Stimulated activated naive CD4-positive, alpha-beta T cell (primary cell): ENCODE results near the gene TNFRSF25.
"Not testable (repeated sequence)": the region's sequence is repeated elsewhere in the genome, so short reads cannot be mapped to it uniquely, and the experiment has no call there.

Experiments
- DNase-seq, 6 experiments: peaks; one replicate each; lab custom pipeline; 2025; lab: John Stamatoyannopoulos, UW

The TNFRSF25 gene

DNA sequence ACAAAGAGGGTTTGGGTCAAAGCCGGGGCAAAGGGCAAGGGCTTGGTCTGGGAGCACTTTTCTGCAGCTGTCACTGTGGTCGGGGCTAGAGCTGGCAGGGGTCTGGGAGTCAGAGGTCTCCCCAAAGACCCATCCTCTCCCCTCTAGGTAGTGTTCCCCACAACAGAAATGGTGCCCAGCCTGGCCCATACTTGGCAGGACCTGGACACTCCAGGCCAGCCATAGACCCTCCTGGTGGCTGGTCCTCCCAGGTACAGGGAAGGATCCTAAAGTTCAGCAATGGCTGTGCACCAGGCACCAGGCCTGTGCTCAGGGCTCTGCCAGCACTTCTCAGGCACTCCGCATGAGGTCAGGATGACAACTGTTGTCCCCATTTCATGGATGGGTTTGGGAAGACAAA lies 30.4 kb downstream of the TNFRSF25 start:
- DNase-seq, result no peak

DNA sequence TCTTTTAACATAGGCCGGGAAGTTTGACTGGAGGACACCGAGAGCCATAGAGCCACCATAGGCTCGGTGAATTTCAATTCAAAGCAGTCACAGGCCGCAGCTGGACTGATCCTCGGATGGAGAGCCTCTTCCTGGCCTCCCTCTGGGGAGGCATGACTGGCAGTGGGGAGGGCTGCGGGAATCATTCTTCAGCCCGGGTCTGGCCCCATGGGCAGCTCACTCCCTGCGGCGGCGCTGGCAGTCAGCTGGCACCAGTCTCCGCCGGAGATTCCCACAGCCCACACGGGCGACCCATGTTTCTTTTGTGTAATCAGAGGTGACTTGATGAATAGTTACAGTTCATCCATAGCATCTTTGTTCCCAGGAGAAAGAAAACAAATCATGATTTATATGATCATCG lies 30.8 kb downstream of the TNFRSF25 start:
- DNase-seq, result no peak

DNA sequence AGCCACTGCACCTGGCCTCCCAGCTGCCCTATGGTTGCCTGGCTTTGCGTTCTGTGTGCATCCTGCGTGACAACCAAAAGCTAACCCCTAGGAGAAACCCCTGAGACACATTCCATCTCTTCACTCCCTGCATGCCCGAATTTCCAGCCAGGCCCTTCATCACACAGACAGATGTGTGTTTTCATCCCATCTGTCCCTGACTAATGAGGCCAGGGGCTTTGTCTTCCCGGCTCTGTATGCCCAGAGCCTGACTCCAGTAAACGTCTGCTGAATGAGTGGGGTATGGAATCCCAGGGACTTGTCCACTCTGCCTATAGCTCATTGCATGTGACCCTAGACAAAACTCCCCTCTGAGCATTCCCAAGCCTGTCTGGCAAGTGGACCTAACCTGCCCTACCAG lies 31.8 kb downstream of the TNFRSF25 start:
- no peak for DNase-seq

DNA sequence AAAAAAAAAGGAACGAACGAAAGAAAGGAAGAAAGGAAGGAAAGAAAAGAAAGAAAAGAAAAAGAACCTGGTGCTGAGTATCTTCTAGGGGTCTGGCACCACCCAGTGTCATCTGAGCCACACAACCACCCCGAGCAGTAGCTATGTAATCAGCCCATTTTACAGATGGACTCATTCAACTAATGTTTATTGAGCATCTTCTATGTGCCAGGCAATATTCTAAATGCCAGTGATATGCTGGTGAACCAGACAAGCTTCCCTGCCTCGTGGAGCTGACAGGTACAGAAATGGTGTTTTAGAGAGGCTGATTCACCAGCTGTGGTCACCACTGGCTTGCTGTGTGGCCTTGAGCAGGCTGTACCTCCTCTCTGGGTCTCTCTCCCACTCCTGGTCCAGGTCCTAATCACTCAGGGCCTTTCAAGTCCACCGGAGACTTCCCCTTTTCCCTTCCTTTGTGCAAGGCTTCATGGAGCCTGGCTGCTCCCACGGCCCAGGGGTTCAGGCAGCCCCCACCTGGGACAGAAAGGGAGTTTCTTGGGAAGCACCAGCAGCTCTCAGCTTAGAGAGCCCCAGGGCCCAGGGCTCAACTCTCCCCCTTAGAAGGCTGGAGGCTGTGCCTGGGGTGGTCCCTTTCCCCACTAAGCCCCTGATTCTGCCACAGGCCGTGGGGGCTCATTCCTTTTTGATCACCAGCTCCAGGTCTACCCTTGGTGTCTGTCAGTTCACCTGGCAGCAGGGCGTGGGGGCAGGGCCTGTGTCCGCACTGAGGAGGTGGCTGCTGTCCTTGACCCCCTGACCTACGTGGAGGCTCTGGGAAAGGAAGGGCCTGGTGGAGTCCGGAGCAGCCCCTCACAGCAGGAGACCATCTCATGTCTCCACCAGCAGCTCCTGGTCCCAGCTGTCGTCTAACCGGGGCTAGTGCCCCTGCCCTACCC lies 34.1 kb downstream of the TNFRSF25 start:
- DNase-seq, result not testable (repeated sequence)

DNA sequence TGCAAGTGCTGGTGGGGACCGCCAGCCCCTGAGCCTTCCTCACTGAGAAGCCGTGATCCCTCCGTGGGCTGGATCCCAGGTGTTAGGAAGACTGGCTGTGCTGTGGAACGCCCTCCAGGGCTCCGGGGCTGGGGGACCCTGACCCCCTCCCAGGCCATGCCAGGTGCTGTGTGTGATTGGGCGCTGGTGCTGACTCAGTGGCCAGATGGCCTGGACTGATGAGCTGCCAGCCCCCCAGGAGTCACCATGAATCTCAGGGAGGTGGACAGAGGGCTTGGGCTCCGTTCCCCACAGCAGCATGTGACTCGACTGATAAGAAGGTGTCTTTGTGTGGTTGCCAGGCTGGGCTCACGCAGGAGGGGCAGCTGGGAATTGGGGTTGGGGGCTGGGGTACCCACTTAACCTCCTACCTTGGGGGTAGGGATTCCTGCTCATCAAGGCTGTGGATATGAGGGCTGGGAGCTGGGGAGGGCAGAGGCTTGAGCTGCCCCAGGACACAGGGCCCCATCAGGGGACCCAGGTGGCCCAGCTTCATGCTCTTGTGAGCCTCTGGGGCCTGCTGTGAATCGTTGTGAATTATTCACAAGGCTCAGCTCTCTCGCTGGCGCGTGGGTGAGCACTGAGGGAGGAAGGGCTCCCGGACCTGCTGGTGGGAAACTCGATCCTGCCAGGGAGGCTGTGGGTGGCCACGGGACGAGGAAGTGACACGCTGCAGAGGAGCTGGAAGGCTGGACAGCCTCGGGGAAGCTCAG lies 36.1 kb downstream of the TNFRSF25 start:
- DNase-seq, result not testable (repeated sequence)

DNA sequence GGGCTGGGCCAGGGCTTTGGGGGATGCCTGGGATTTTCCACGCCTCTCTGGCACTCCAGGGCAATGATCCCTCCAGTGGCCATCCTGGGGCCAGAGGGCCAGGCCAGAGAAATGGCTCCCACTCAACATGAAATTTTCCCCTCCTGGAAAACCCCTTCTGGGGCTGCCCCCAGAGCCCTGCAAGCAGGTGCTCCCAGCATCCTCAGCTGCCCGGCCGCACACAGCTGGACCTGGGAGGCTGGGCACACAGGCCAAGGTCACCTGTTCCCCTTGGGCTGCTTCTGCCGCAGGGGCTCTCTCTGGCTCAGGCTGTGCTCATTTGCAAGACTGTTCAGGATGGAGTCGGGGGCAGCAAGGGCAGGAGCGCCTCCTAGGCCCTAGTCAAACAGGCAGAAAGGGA lies 37.5 kb downstream of the TNFRSF25 start:
- not testable (repeated sequence) for DNase-seq

DNA sequence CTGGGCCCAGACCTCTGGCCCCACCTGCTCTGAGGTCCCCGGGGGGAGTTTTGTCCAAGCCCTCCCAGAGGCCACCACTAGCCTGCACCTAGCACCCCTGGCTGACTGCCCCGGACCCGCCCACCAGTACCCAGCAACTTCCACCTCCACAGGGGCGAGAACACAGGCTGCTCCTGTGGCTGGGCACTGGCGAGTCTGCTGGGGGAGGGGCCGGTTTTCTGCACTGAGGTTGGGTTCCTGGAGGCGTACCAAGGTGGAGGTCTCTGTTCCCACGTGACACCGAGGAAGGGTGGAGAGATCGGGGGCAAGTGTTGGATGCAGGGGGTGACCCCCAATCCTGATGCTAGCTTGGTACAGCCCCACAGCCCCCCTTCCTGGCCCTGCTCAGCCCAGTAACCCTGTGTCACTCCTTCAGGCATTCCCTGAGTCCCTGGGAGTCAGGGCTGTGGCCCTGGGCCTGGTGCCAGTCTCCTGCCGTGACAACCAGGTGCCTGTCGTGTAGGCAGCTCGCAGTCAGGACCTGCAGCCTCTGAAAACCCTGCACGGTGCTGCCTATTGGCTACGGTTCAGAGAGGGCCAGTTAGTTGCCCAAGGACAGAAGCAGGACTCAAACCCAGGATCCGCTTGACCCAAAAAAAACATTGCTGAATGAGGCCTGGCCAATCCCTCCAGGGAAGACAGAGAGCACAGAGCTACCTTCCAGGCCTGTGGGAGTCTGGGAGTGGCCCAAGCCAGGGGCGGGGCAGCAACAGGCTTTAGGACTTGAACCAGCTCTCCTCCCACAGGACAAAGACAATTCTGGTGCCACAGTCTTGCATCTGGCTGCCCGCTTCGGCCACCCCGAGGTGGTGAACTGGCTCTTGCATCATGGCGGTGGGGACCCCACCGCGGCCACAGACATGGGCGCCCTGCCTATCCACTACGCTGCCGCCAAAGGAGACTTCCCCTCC lies 38.3 kb downstream of the TNFRSF25 start:
- no peak for DNase-seq

DNA sequence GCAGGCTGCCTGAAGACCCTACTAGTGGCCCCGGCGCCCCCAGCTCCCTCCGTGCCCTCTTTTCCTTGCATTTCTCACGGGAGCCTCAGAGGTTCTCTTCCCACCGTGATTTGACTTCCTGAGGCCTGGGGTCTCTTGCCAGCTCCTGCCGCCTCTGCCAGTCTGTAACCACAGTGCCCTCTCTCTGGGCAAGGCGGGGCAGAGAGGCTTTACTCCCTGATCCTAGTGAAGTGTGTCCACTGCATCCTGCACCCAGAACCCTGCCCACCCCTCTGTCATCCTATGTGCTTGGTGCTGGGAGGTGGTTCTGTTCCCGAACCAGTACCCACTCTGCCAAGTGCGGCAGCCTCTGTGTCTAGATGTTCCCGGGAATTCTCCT lies 39.0 kb downstream of the TNFRSF25 start:
- no peak for DNase-seq

DNA sequence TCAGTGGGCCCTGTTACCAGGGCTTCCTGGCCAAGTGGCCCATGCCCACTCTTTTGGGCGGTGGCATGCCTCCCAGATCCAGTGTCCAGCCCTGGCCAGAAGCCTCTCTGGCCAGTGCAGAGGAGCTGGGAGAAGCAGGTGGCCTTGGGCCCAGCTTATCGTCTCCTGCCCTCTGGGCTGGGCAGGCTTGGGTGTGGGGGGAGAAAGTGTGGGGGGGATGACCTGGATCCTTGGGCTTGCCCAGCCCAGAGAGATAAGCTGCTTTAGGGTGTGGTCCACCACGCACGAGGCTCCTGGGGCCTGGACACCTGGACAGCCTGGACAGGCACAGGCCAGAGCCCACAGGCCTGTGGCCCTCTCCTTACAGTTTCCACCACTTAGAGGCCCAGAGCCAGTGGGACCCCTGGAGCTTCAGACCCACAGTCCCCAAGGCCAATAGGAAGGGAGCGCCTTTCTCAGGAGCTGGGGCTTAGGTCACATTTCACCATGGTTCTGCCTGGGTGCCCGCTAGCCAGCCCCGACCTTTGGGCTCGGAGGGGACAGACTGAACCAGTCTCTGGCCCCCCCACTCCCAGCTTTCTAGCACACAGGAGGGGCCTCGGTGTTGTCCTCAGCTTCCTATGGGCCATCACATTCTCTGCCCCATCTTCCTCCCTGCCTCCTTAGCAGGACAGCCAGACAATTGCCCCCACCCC lies 39.5 kb downstream of the TNFRSF25 start:
- DNase-seq, result no peak

DNA sequence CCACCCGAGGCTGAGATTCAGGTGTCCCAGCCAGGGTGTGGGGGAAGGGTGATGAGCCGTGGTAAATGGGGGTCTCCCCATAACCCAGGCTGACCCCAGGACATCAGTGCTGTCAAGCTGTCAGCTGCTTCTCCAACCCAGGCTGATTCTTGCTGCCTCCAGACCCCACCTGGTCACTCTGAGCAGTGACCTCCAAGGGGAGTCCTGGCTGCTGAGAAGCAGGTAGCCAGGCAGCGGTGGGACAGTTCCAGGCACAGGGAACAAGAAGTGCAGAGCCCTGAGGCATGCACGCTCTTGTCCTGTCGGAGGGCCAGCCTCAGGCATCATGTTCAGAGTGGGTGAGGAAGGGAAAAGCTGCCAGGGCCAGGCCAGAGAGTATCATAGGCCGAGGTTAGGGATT lies 40.3 kb downstream of the TNFRSF25 start:
- no peak for DNase-seq

DNA sequence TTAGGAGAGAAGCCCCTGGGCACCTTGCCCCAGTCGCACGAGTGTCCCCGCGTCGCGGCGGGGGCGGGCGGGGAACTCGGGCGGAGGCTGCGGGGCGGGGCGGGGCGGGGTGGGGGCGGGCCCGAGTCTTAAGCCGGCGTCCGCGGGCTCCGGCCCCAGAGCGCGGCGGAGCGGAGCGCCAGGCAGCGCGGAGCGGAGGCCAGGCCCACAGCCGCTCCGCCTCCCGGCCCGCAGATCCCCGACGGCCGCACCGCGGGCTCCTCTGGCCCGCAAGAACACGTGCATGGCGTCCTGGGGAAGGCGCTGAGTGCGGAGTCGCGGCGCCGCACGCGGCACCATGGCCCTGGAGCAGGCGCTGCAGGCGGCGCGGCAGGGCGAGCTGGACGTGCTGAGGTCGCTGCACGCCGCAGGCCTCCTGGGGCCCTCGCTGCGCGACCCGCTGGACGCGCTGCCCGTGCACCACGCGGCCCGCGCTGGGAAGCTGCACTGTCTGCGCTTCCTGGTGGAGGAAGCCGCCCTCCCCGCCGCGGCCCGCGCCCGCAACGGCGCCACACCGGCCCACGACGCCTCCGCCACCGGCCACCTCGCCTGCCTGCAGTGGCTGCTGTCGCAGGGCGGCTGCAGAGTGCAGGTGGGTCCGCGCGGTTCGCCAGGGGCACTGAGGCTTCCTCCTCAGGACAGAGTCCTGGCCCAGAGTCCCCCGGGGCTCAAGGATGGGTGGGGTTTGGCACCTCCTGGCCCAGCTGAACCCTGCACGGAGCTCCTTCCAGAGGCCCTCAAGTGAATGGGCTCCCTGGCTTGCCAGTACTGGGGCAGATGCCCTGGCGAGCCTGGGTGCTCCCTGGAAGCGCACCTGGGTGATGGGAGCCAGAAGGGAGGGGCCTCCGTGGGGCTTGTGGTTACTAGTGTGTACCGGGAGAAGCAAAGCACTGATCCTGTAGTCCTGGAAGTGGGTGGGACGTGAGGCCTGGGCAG lies 41.1 kb downstream of the TNFRSF25 start, which contains the start of gene ESPN:
ESPN (plus strand) TSS at position 158 of the 975 bp plus-strand sequence; CDS start at position 338, 180 bp downstream.
- peak in 1 of 6 experiments; percentile 11 for DNase-seq

DNA sequence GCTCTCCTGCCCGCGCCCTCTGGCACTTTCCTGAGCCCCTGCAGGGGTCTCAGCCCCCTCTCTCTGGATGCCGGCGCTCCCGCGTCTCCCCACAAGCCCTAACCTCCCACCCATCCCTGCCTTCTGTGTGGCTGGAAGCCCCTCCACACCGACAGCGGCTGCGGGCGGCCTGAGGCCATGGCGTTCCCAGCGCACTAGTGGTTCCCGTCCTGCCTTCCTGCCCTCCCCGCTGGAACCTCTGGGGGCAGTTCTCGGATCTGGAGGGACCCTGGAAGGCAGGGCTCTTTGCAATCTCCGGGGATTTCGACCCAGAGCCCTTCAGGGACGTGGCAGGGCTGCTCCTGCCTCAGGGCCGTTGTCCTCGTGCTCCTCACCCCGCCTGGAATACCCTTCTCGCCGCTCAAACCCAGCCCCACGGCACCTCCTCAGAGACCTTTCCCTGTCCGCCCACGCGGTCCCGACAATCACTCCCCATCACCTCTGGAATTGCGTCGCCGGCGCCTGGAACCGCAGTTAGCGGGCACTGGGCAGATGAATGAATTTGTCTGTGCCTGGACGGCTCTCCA lies 41.9 kb downstream of the TNFRSF25 start:
- no peak for DNase-seq

DNA sequence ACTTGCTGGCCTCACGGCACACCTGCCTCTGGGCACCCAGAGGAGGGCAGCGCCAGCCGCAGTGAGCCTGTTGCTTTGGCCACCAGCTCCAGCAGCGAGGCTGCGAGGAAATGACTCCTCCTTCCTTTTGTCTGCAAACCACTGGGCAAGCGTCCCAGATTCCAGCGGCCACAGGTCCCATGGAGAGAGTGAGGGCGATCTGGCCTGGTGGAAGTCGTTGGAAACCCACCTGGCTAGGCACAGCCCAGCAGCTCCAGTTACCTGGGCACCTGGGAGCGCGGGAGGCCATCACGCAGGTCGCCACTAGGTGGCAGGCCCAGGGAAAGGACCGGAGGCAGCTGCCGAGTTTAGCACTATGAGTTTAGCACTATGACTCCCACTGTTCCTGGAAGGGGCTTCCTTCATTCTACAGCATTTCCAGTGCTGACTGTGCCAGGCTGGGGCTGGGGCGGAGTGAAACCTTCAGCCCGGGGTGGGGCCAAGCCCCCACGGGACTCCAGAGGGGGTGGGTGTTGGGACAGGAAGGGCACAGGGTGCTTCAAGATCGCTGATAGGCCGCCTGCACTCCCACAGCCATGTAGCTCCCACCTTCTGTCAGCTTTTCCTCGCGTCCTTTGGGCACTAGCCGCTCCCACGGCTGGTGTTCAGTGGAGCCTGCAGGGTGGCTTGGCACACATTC lies 42.5 kb downstream of the TNFRSF25 start:
- peak; percentile 40 to 74 (median 55) for DNase-seq

DNA sequence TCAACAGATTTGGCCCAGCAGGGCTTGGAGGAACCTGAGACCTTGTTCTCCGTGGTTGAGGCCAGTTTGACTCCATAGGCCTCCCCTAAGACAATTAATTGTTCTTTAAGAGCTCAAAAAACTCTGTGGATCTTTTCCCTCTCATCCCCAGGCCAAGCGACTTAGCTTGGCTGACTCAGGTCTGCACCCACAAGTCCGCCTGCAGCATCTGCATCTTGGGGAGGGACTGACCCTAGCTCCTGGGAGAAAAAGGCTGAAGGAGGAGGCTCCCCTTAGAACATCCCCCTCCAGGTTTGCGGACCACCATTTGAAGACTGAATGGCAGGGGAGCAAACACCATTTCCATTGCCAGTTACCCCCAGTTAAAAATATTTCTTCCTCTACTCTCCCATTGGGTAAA lies 44.7 kb downstream of the TNFRSF25 start:
- DNase-seq, result no peak

DNA sequence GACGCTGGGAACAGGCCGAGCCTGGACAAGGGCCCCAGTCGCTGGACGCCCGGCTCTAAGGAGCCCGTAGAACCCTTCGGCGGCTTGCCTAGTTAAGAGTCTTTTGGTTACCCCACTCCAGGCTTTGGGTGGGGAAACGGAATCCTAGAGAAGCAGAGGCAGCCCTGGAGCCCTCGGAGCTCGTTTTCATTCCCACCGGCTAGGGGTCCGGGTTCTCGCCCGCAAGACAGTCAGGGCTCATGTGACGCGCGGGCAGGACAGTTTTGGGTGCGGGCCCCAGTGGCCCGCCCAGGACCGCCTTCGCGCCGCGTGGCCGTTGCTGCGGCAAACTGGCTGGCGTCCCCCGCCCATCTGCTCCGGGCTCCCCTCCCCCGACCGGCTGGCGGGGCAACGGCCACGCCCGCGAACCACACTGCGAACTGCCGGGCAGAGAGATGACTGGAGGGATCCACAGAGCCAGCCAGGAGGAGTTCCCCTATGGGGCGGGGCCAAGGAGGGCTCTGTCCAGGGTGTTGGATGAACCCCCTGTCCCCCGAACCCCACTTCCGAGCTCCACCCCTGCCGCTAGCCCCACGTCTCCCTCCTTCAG lies 45.4 kb downstream of the TNFRSF25 start:
- no peak for DNase-seq

DNA sequence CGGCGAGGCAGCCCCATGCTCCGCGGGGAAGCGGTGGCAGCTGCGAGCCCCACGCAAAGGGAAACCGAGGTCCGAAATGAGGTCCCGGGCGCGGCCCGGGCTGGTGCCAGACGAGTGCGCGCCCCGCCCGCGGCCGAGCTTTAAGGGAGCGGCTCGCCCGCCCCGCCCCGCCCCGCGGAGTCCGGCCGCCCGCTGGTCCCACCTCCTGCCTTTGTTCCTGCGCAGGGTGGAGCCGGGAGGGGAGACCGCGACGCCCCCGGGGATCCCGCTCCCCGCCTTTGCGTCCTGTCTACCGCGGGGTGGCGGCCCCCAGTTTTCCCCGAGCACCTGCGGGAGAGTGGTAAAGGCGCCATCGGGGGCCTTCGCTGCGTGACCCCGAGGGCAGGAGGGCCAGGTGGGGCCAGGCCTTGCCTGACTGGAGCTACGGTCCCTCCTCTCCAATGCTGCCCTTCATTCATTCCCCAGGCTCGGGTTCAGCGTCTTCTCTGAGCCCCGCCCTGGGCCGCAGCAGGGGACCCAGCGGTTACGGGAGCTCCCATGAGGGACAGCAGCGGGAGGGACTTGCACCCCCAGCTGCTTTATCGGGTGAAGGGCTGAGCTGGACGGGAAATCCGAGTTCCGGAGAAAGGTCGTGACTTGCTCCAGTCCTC lies 46.0 kb downstream of the TNFRSF25 start, which contains the start of gene HES2:
HES2 (minus strand) TSS at position 116 of the 650 bp plus-strand sequence; CDS start at position 17, 99 bp downstream.
- DNase-seq, result no peak

DNA sequence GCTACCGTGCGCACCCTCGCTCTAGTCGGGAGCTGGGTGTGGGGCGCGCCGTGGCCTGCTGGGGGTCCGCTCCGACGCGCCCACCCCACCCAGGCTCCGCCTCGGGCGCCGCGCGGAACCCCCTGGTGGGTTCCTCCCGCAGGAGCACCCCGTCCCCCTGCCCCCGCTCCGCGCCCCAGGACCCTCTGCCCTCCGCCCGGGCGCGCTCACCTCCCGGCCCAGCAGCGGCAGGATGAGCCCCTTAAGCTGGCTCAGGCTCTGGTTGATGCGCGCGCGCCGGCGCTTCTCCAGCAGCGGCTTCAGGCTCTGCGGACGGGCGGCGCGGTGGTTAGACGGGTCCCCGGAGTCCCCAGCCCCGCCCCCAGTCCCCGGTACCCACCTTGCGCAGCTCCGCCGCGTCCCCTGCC lies 46.6 kb downstream of the TNFRSF25 start:
- DNase-seq, result no peak
